Liver (tissue), 9 donors: ENCODE data around the gene MCF2L2. TPM values are rescaled to one million over a fixed set of nuclear protein-coding genes. Genes with fewer than 3 reads are reported as not detected.

Source experiments
- DNase-seq: peaks from one replicate; pipeline ENCODE4 v3.0.0-alpha.2; 2017; ENCODE audit warnings: low spot score
- H3K27ac ChIP-seq, 2 donors: one replicate each; pipeline ENCODE4 v1.7.0; 2013; ENCODE audit warnings: inconsistent platforms in 2 of 2, low read length in 2 of 2, control low read depth in 1 of 2, low read depth in 1 of 2, mild to moderate bottlenecking in 1 of 2
- H3K27me3 ChIP-seq, 4 donors: one replicate each; pipeline versions ENCODE4 v1.6.1 to v1.7.0; 2013; ENCODE audit warnings: low read length in 3 of 4, inconsistent platforms in 1 of 4, mild to moderate bottlenecking in 1 of 4, moderate library complexity in 1 of 4; ENCODE audit not compliant: control insufficient read depth in 4 of 4, insufficient read depth in 4 of 4
- H3K36me3 ChIP-seq, 4 donors: one replicate each; pipeline versions ENCODE4 v1.6.1 to v1.7.0; 2013; ENCODE audit warnings: low read length in 3 of 4, mild to moderate bottlenecking in 3 of 4, low read depth in 1 of 4, moderate library complexity in 1 of 4; ENCODE audit not compliant: control insufficient read depth in 4 of 4, insufficient read depth in 3 of 4
- H3K4me1 ChIP-seq, 4 donors: one replicate each; pipeline versions ENCODE4 v1.6.1 to v1.7.0; 2013; ENCODE audit warnings: low read length in 3 of 4, mild to moderate bottlenecking in 3 of 4, moderate library complexity in 1 of 4; ENCODE audit not compliant: control insufficient read depth in 4 of 4, insufficient read depth in 4 of 4
- H3K4me3 ChIP-seq, 3 donors: one replicate each; pipeline versions ENCODE4 v1.6.1 to v1.7.0; 2013; ENCODE audit warnings: low read length in 3 of 3, control low read depth in 1 of 3, low read depth in 1 of 3, mild to moderate bottlenecking in 1 of 3
- H3K9ac ChIP-seq, 2 donors: one replicate each; pipeline ENCODE4 v1.7.0; 2013; ENCODE audit warnings: low read length in 2 of 2, mild to moderate bottlenecking in 2 of 2, moderate library complexity in 2 of 2, control low read depth in 1 of 2, low read depth in 1 of 2
- H3K9me3 ChIP-seq, 4 donors: one replicate each; pipeline versions ENCODE4 v1.6.1 to v1.7.0; 2013; ENCODE audit warnings: low read length in 3 of 4; ENCODE audit not compliant: control insufficient read depth in 4 of 4
- EGR1 ChIP-seq, 2 donors: IDR thresholded peaks; 2 replicates each; pipeline ENCODE4 v1.6.1; 2016 to 2018; ENCODE audit warnings: antibody characterized with exemption in 2 of 2, low read depth in 2 of 2
- FOXA1 ChIP-seq: IDR thresholded peaks from 2 replicates; pipeline ENCODE4 v1.6.1; 2016; ENCODE audit warnings: antibody characterized with exemption
- FOXA2 ChIP-seq: IDR thresholded peaks from 2 replicates; pipeline ENCODE4 v1.6.1; 2016; ENCODE audit warnings: antibody characterized with exemption
- GABPA ChIP-seq, 2 donors: IDR thresholded peaks in 1 of 2; conservative IDR thresholded peaks in 1 of 2; 2 replicates each; pipeline ENCODE4 v1.6.1; 2016; ENCODE audit warnings: antibody characterized with exemption in 2 of 2, mild to moderate bottlenecking in 1 of 2, moderate library complexity in 1 of 2
- HNF4A ChIP-seq, 2 donors: conservative IDR thresholded peaks; 2 replicates each; pipeline ENCODE4 v1.6.1; 2016; ENCODE audit warnings: antibody characterized with exemption in 2 of 2, mild to moderate bottlenecking in 2 of 2
- HNF4G ChIP-seq: IDR thresholded peaks from 2 replicates; pipeline ENCODE4 v1.6.1; 2016; ENCODE audit warnings: antibody characterized with exemption
- JUND ChIP-seq, 2 donors: IDR thresholded peaks; 2 replicates each; pipeline ENCODE4 v1.6.1; 2016; ENCODE audit warnings: antibody characterized with exemption in 2 of 2
- MAX ChIP-seq: IDR thresholded peaks from 2 replicates; pipeline ENCODE4 v1.6.1; 2016; ENCODE audit warnings: antibody characterized with exemption
- NR2F2 ChIP-seq: IDR thresholded peaks from 2 replicates; pipeline ENCODE4 v1.6.1; 2016; ENCODE audit warnings: antibody characterized with exemption
- REST ChIP-seq: IDR thresholded peaks from 2 replicates; pipeline ENCODE4 v1.6.1; 2016; ENCODE audit warnings: antibody characterized with exemption, mild to moderate bottlenecking
- RXRA ChIP-seq, 2 donors: IDR thresholded peaks; 2 replicates each; pipeline ENCODE4 v1.6.1; 2017 to 2018; ENCODE audit warnings: antibody characterized with exemption in 2 of 2, mild to moderate bottlenecking in 1 of 2
- SP1 ChIP-seq: IDR thresholded peaks from 2 replicates; pipeline ENCODE4 v1.6.1; 2018; ENCODE audit warnings: antibody characterized with exemption, mild to moderate bottlenecking
- TAF1 ChIP-seq: conservative IDR thresholded peaks from 2 replicates; pipeline ENCODE4 v1.6.1; 2016; ENCODE audit warnings: antibody characterized with exemption, mild to moderate bottlenecking
- WGBS: extraction: QIAGEN DNeasy Blood & Tissue Kit; methylation state at CpG from one replicate; pipeline ENCODE4 v1.1.7; 2013; 5-methylcytosine and 5-hydroxymethylcytosine counted together
- polyA plus RNA-seq, 2 donors: library from polyadenylated mRNA; stranded (reverse) in 1 of 2; unstranded in 1 of 2; fragments of 200-250 nt in 1 of 2; fragments of >200 nt in 1 of 2; fragmentation: Nextera tagmentation in 1 of 2; extraction: Ambion mirVana in 1 of 2; gene quantifications; one replicate each; pipeline versions ENCODE4 v1.2.1 to v1.2.3, GENCODE V29; 2013 to 2015
- total RNA-seq, 2 donors: library from RNA; depleted of rRNA; stranded (reverse); fragments of >200 nt; gene quantifications; one replicate each; pipeline ENCODE4 v1.2.3, GENCODE V29; 2014
- TF ChIP-seq, protein P1 (sequence below): IDR thresholded peaks from 2 replicates; pipeline ENCODE4 v1.6.1; 2016; ENCODE audit warnings: antibody characterized with exemption
- TF ChIP-seq, protein P2 (sequence below): fragments of 150-350 bp; IDR thresholded peaks from 2 replicates; pipeline ENCODE4 v1.5.1; 2017; ENCODE audit warnings: improper control_type of control experiment, low read depth, low read length; ENCODE audit not compliant: missing input control
- donor health status: healthy.
- donor health status: healthy.
- donor health status: healthy.
- donor health status: healthy.
- donor health status: healthy.

MCF2L2 gene
- total and polyA plus RNA-seq, 4 donors, result 0.02 to 0.47 (median 0.17) TPM; not detected in 1

- Histone ChIP-seq H3K4me1 (no peaks in the 10 kb centered on the region), H3K4me3 (no peak overlapping the region), H3K9ac (no peak overlapping the region), H3K9me3 (no peaks in the 10 kb centered on the region), H3K27me3 (peaks cover 0 to 3% (median 0%) of the 10 kb centered on the region in 4 donors), H3K27ac (no peak overlapping the region), H3K36me3 (no peaks in the 10 kb centered on the region)
- 95% methylated on average over 2 of the region's 2 CpGs for WGBS
- TF ChIP-seq RXRA (IDR thresholded peaks at IDR 0.05) (no peak), NR2F2 (no peak), MAX (no peak), JUND (IDR thresholded peaks at IDR 0.05) (no peak), REST (no peak), GABPA (IDR thresholded peaks at IDR 0.05 in 1 of 2, conservative IDR thresholded peaks at IDR 0.05 in 1 of 2) (no peak), EGR1 (IDR thresholded peaks at IDR 0.05; ENCODE audit: low read depth in 2 of 2) (no peak), FOXA1 (no peak)
- TF ChIP-seq, protein P1, sequence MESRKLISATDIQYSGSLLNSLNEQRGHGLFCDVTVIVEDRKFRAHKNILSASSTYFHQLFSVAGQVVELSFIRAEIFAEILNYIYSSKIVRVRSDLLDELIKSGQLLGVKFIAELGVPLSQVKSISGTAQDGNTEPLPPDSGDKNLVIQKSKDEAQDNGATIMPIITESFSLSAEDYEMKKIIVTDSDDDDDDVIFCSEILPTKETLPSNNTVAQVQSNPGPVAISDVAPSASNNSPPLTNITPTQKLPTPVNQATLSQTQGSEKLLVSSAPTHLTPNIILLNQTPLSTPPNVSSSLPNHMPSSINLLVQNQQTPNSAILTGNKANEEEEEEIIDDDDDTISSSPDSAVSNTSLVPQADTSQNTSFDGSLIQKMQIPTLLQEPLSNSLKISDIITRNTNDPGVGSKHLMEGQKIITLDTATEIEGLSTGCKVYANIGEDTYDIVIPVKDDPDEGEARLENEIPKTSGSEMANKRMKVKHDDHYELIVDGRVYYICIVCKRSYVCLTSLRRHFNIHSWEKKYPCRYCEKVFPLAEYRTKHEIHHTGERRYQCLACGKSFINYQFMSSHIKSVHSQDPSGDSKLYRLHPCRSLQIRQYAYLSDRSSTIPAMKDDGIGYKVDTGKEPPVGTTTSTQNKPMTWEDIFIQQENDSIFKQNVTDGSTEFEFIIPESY, result no peak
- no peak for DNase-seq
Observed at GRCh38 chr3:183340222-183340621, 88.2 kb downstream of the MCF2L2 start.

- Histone ChIP-seq H3K4me1 (no peaks in the 10 kb centered on the region), H3K9me3 (no peaks in the 10 kb centered on the region), H3K36me3 (no peaks in the 10 kb centered on the region), H3K9ac (no peak overlapping the region), H3K27me3 (peaks cover 0 to 3% (median 0%) of the 10 kb centered on the region in 4 donors), H3K27ac (no peak overlapping the region), H3K4me3 (no peak overlapping the region)
- TF ChIP-seq, protein P2, sequence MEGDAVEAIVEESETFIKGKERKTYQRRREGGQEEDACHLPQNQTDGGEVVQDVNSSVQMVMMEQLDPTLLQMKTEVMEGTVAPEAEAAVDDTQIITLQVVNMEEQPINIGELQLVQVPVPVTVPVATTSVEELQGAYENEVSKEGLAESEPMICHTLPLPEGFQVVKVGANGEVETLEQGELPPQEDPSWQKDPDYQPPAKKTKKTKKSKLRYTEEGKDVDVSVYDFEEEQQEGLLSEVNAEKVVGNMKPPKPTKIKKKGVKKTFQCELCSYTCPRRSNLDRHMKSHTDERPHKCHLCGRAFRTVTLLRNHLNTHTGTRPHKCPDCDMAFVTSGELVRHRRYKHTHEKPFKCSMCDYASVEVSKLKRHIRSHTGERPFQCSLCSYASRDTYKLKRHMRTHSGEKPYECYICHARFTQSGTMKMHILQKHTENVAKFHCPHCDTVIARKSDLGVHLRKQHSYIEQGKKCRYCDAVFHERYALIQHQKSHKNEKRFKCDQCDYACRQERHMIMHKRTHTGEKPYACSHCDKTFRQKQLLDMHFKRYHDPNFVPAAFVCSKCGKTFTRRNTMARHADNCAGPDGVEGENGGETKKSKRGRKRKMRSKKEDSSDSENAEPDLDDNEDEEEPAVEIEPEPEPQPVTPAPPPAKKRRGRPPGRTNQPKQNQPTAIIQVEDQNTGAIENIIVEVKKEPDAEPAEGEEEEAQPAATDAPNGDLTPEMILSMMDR, result no peak
- TF ChIP-seq FOXA2 (no peak), JUND (IDR thresholded peaks at IDR 0.05) (no peak), MAX (no peak), REST (no peak), GABPA (IDR thresholded peaks at IDR 0.05 in 1 of 2, conservative IDR thresholded peaks at IDR 0.05 in 1 of 2) (no peak), SP1 (no peak), TAF1 (no peak), HNF4G (no peak), HNF4A (conservative IDR thresholded peaks at IDR 0.05) (no peak)
- TF ChIP-seq, protein P1, result no peak
- WGBS, result 93% methylated on average over 8 of the region's 8 CpGs
- no peak for DNase-seq
Observed at GRCh38 chr3:183339461-183340086, 88.8 kb downstream of the MCF2L2 start.
